ENCODE measurements around the gene SEZ6L. TPM values are rescaled to one million over a fixed set of nuclear protein-coding genes. Genes with fewer than 3 reads are reported as not detected.

Gene SEZ6L
- total RNA-seq, 2 donors from 2014 or later, result 0.13 to 0.65 TPM

- DNase-seq (no peak), ATAC-seq (no peak)
- intact Hi-C loops (cut with DNase I), result no loop called here
Measured at GRCh38 chr22:26357281-26357680, 188.0 kb downstream of the SEZ6L start.

DNA sequence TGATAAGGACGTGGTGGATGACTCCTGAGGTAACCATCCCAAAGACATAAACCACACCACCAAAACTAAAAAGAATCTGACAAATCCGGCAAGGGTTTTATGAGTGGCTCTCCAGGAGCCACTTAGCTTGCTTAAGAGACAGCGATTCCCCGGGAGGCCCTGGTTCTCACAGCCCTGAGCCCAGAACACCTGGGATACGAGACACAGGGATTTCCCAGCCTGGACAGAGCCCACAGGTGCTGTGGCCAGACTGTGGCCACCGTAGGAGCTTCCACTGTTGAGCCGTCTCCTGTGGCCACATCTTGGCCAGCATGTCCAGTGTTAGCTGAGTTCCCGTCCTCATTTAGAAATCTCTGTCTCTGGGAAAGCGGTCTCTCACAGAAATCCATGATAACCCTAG, 188.6 kb downstream of the SEZ6L start:
- no peak for ATAC-seq
- DNase-seq, result no peak
- intact Hi-C loops (cut with DNase I), result no loop called here

DNA sequence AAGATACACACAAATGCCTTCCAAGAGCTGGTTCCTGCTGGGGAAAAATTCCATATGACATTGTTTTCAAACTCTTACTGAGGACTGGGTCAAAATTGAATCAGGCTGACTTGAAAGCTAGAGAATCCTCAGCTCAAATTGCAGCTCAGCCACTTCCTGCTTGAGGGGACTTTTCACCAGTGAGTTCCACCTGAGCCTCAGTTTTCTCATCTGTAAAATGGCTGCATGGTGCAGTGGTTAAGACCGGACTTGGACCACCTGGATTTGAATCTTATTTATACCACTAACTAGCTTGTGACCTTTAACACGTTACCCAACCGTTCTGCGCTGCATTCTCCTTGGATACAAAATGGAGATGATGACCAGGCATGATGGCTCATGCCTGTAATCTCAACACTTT, 189.9 kb downstream of the SEZ6L start:
- DNase-seq (no peak), ATAC-seq (no peak)
- intact Hi-C loops (cut with DNase I), result no loop called here

GRCh38 chr22:26360169-26360885, 191.1 kb downstream of the SEZ6L start:
- DNase-seq (peak; percentile 55), ATAC-seq (peak in 1 of 2 donors; percentile 46)
- intact Hi-C loops (cut with DNase I), result no loop called here

GRCh38 chr22:26362471-26362870, 193.2 kb downstream of the SEZ6L start:
- DNase-seq (no peak), ATAC-seq (no peak)
- intact Hi-C loops (cut with DNase I), result no loop called here

GRCh38 chr22:26364066-26365015, 195.1 kb downstream of the SEZ6L start:
- intact Hi-C loops (cut with DNase I), result loop anchor here in 1 of 2 donors (2.0 kb wide), 1 partner anchor 96 kb away; no protein-coding TSS in a partner anchor
- DNase-seq (peak; percentile 61), ATAC-seq (peak; percentile 89 to 92)

DNA sequence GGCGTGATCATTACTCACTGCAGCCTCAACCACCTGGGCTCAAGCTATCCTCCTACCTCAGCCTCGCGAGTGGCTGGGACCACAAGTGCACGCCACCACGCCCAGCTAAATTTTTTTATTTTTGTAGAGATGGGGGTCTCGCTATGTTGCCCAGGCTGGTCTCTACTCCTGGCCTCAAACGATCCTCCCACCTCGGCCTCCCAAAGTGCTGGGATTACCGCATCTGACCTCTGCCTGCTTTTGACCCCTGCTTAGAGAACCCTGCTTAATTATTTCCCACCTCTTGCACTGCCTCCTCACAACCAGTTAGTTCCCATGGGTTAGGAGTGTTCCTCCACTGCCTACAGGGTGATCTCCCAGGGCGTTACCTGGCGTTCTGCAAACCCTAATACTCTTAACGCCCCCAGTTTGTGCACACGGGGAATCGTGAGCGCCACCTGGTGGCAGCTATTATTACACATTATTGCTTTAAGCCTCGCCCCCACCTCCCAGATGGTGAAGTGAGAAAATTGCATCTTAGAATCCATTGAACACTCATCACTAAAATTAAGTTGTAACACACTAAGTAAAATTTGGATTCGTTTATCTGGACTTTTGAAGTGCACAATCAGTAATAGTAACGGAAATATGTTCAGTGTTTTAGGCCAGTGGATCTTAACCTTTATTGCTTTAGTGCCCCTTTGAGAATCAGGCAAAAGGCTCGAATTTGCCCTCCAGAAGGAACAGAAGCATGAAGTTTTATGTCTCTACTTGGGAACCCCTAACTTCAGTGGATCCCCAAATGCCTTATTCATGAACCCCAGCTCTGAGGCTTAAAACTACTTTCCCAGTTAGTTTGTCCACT, 198.4 kb downstream of the SEZ6L start:
- DNase-seq, result peak; percentile 35
- ATAC-seq, result peak in 1 of 2 donors; percentile 37
- intact Hi-C loops (cut with DNase I), result no loop called here

- no peak for ATAC-seq
- intact Hi-C loops (cut with DNase I), result no loop called here
Measured at GRCh38 chr22:26372890-26373289, 203.6 kb downstream of the SEZ6L start.

GRCh38 chr22:26374391-26375026, 205.2 kb downstream of the SEZ6L start:
- ATAC-seq (no peak), DNase-seq (no peak)
- intact Hi-C loops (cut with DNase I), result no loop called here

More at GRCh38 chr22:26372890-26373289, 203.6 kb downstream of the SEZ6L start:
- DNase-seq, result no peak

DNA sequence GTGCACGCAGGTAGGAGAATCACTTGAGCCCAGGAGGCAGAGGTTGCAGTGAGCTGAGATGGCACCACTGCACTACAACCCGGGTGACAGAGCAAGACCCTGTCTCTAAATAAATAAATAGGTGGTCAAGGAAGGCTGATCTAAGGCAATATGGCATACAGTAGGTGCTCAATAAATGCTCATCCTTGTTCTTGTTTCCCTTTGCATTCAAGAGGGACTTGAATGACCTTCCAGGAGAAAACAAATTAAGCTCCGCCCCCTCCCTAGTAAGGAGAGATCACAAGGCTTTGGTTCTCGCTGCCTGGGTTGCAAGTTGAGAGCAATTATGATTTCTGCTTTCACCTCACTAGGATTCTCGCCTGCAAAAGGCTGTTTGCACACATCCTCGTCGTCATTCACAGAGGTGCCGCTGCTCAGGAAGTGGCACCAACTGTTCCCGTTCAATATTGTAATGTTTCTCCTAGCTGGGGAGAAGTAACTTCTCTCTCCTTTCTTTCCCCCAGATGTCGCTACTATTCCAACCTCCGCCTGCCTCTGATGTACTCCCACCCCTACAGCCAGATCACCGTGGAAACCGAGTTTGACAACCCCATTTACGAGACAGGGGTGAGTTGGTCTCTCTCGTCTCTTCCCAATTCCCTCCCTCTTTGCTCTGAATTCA, 208.0 kb downstream of the SEZ6L start:
- intact Hi-C loops (cut with DNase I), result no loop called here
- ATAC-seq (no peak), DNase-seq (no peak)

DNA sequence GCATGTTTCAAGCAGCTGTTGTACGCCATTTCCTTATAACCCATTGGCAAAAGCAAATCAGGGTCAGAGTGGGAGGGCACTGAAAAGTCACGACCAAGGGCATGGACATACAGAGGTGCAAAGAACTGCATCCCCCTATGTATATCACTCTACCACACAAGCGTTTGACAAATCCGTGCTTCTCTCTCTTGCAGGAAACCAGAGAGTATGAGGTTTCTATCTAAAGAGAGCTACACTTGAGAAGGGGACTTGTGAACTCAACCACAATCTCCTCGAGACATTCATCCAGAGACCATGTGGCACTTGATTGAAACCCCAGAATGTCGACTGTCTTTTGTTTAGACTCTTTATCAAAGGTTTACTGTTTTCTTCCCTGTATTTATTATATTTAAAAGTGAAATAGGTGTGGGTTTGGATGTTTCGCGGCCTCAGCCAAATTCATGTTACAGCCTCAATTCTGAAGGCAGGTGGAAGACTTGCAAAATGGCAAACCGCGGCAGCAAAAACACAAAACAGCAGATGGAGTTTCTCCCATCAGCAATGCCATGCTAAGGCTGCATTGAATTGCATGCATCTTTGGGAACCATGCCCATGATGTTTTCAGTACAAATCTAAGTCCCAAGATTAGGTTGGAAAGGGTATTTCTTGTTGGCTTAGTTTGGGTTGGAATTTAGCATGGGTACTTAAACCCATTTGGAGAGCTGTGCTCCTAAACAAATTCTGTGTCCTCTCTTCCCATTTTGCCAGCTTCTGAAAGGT, 211.0 kb downstream of the SEZ6L start:
- no peak for DNase-seq
- intact Hi-C loops (cut with DNase I), result no loop called here

GRCh38 chr22:26382782-26383181, 213.5 kb downstream of the SEZ6L start:
- ATAC-seq (no peak), DNase-seq (no peak)
- intact Hi-C loops (cut with DNase I), result no loop called here

More for the DNA sequence above, 211.0 kb downstream of the SEZ6L start:
- no peak for ATAC-seq

GRCh38 chr22:26383968-26384556, 214.8 kb downstream of the SEZ6L start:
- intact Hi-C loops (cut with DNase I), result no loop called here
- no peak for ATAC-seq

DNA sequence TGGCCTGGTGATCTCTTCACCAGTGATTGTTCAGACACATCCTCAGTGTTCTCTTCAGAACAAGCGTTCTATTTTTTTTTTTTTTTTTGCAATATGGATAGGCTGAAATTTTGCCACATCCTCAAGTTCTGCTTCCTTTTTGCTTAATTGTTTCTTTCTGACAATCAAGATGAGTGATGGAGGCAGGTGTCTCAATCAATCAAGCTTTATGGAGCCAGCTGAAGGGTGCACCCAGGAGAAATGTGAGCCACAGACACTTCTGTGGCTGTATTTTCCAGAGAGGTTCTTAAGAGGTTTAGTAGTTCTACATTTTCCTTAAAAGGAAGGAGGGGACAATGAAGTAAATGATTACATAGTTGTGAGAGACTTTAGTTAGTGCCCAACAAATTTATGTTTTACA, 215.9 kb downstream of the SEZ6L start:
- ATAC-seq (no peak), DNase-seq (no peak)
- intact Hi-C loops (cut with DNase I), result no loop called here

More at GRCh38 chr22:26383968-26384556, 214.8 kb downstream of the SEZ6L start:
- no peak for DNase-seq

GRCh38 chr22:26389125-26389524, 219.9 kb downstream of the SEZ6L start:
- DNase-seq (no peak), ATAC-seq (no peak)
- intact Hi-C loops (cut with DNase I), result no loop called here

DNA sequence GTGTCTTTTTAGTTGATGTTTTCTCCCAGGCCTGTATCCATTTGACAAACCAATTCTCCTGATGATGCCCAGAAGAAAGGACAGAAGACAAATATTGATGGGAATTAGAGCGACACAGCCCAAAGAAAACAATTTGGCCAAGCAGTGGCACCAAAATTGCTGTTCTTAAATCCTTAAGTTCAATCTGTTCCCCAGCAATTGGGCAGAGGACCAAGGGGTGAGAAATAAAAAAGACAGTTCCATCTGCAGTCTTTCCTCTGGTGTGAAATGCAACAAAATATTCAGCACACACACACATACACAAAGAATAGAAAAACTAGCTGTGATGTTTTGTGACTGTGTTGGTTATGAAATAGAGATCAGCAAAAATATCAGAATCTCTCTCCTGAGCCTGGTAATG, 221.8 kb downstream of the SEZ6L start:
- DNase-seq, result no peak
- intact Hi-C loops (cut with DNase I), result no loop called here
- no peak for ATAC-seq

- DNase-seq, result no peak
- intact Hi-C loops (cut with DNase I), result no loop called here
- no peak for ATAC-seq
Measured at GRCh38 chr22:26391623-26392022, 222.4 kb downstream of the SEZ6L start.

Data from left cardiac atrium (tissue), 4 donors.